ENCODE results near the gene ERMN. TPM values are rescaled to one million over a fixed set of nuclear protein-coding genes. Genes with fewer than 3 reads are reported as not detected.

Gene ERMN
- total and polyA plus RNA-seq, 12 donors = 0.07 to 0.09 TPM; not detected in 10

GRCh38 chr2:157319795-157320194 is 5.8 kb downstream of the ERMN start:
- Histone ChIP-seq H3K27me3 (peaks cover 0 to 6% (median 0%) of the 10 kb centered on the region in 7 donors), H3K4me1 (peaks cover 0 to 4% (median 0%) of the 10 kb centered on the region in 9 donors), H3K4me3 (no peak overlapping the region), H3K9me3 (no peaks in the 10 kb centered on the region), H3K27ac (no peak overlapping the region), H3K36me3 (no peaks in the 10 kb centered on the region)
- TF ChIP-seq CTCF (IDR thresholded peaks at IDR 0.05) = no peak
- no peak for ATAC-seq
- 79 to 92% methylated on average over 2 of the region's 2 CpGs for WGBS, 2 donors
- DNase-seq = no peak
- intact Hi-C loops (cut with DNase I) = loop anchor here in 7 of 10 donors (10.0 kb wide), 3 partner anchors 175 to 695 kb away; no protein-coding TSS in a partner anchor

GRCh38 chr2:157318884-157319283 is 6.7 kb downstream of the ERMN start:
- H3K36me3 ChIP-seq = no peaks in the 10 kb centered on the region
- ATAC-seq = no peak
- TF ChIP-seq CTCF (IDR thresholded peaks at IDR 0.05) = no peak
- H3K4me1 ChIP-seq = peaks cover 0 to 4% (median 0%) of the 10 kb centered on the region in 9 donors
- 95 to 100% methylated on average over 2 of the region's 2 CpGs for WGBS, 2 donors
- H3K4me3 ChIP-seq = no peak overlapping the region
- H3K9me3 ChIP-seq = no peaks in the 10 kb centered on the region
- H3K27ac ChIP-seq = no peak overlapping the region
- peaks cover 0 to 6% (median 0%) of the 10 kb centered on the region in 7 donors for H3K27me3 ChIP-seq
- intact Hi-C loops (cut with DNase I) = no loop called here
- no peak for DNase-seq

- WGBS, 2 donors = 76 to 77% methylated on average over 4 of the region's 4 CpGs
- Histone ChIP-seq H3K4me1 (no peaks in the 10 kb centered on the region), H3K9me3 (no peaks in the 10 kb centered on the region), H3K36me3 (no peaks in the 10 kb centered on the region), H3K27me3 (peaks cover 0 to 4% (median 2%) of the 10 kb centered on the region in 7 donors), H3K4me3 (no peak overlapping the region), H3K27ac (no peak overlapping the region)
- ATAC-seq = no peak
- intact Hi-C loops (cut with DNase I) = no loop called here
- TF ChIP-seq CTCF (IDR thresholded peaks at IDR 0.05) = no peak
- no peak for DNase-seq
These were observed 9.7 kb downstream of the ERMN start for GRCh38 chr2:157315901-157316300.

- Histone ChIP-seq H3K27me3 (peaks cover 0 to 4% (median 0%) of the 10 kb centered on the region in 7 donors), H3K27ac (no peak overlapping the region), H3K36me3 (no peaks in the 10 kb centered on the region), H3K4me3 (no peak overlapping the region), H3K9me3 (no peaks in the 10 kb centered on the region), H3K4me1 (no peaks in the 10 kb centered on the region)
- ATAC-seq = no peak
- WGBS, 2 donors = 94 to 98% methylated on average over 1 of the region's 1 CpG
- no peak for DNase-seq
- intact Hi-C loops (cut with DNase I) = no loop called here
- no peak for TF ChIP-seq CTCF (IDR thresholded peaks at IDR 0.05)
These were observed 12.6 kb downstream of the ERMN start for GRCh38 chr2:157312866-157313486.
